H9 (cell line): ENCODE data around the gene GPR183. TPM values are rescaled to one million over a fixed set of nuclear protein-coding genes. Genes with fewer than 3 reads are reported as not detected.
A peak's percentile ranks its signal among the peaks of the same experiment; 100 is the strongest.

Source experiments
- DNase-seq: peaks from one replicate; pipeline ENCODE4 v3.0.0-alpha.2; 2017
- H2AFZ ChIP-seq: one replicate; pipeline ENCODE4 v1.6.1; 2013; ENCODE audit warnings: mild to moderate bottlenecking, low read length, control low read depth, moderate library complexity
- H2AK5ac ChIP-seq: 2 replicates; pipeline ENCODE4 v1.6.1; 2013; ENCODE audit warnings: low read length, control low read depth, mixed read lengths; ENCODE audit not compliant: insufficient read length
- H2BK120ac ChIP-seq: one replicate; pipeline ENCODE4 v1.6.1; 2013; ENCODE audit warnings: low read depth, mild to moderate bottlenecking, low read length, control low read depth, inconsistent platforms; ENCODE audit not compliant: poor library complexity, severe bottlenecking
- H2BK12ac ChIP-seq: 2 replicates; pipeline ENCODE4 v1.6.1; 2013; ENCODE audit warnings: low read length, control low read depth, mixed read lengths, low read depth; ENCODE audit not compliant: insufficient read length
- H2BK15ac ChIP-seq: 2 replicates; pipeline ENCODE4 v1.6.1; 2013; ENCODE audit warnings: low read depth, low read length, control low read depth
- H2BK20ac ChIP-seq: one replicate; pipeline ENCODE4 v1.6.1; 2013; ENCODE audit warnings: low read depth, mild to moderate bottlenecking, low read length, control low read depth, inconsistent platforms; ENCODE audit not compliant: poor library complexity, severe bottlenecking
- H2BK5ac ChIP-seq: 2 replicates; pipeline ENCODE4 v1.6.1; 2013; ENCODE audit warnings: low read length, control low read depth, mixed read lengths; ENCODE audit not compliant: insufficient read length
- H3K14ac ChIP-seq: 2 replicates; pipeline ENCODE4 v1.6.1; 2013; ENCODE audit warnings: low read length, control low read depth; ENCODE audit not compliant: insufficient read depth
- H3K18ac ChIP-seq: 2 replicates; pipeline ENCODE4 v1.6.1; 2013; ENCODE audit warnings: low read depth, mild to moderate bottlenecking, mixed read lengths, low read length, control low read depth; ENCODE audit not compliant: insufficient read length
- H3K23ac ChIP-seq: 2 replicates; pipeline ENCODE4 v1.6.1; 2013; ENCODE audit warnings: low read length, control low read depth, mixed read lengths, low read depth; ENCODE audit not compliant: insufficient read length
- H3K23me2 ChIP-seq: 2 replicates; pipeline ENCODE4 v1.6.1; 2013; ENCODE audit warnings: low read depth, mild to moderate bottlenecking, mixed read lengths, low read length, control low read depth; ENCODE audit not compliant: insufficient read length, poor library complexity, severe bottlenecking
- H3K27ac ChIP-seq: 2 replicates; pipeline ENCODE4 v1.5.1; 2013; ENCODE audit warnings: low read length, control low read depth, mixed read lengths, low read depth; ENCODE audit not compliant: insufficient read length
- H3K27me3 ChIP-seq: 2 replicates; pipeline ENCODE4 v1.6.1; 2013; ENCODE audit warnings: low read length, control low read depth, inconsistent platforms; ENCODE audit not compliant: insufficient read depth
- H3K4ac ChIP-seq: 2 replicates; pipeline ENCODE4 v1.6.1; 2013; ENCODE audit warnings: low read depth, mild to moderate bottlenecking, control low read depth, inconsistent platforms, low read length, moderate library complexity
- H3K4me1 ChIP-seq: 2 replicates; pipeline ENCODE4 v1.6.1; 2013; ENCODE audit warnings: low read length, control low read depth, inconsistent platforms; ENCODE audit not compliant: insufficient read depth
- H3K4me2 ChIP-seq: 2 replicates; pipeline ENCODE4 v1.6.1; 2013; ENCODE audit warnings: low read length, control low read depth, mixed read lengths; ENCODE audit not compliant: insufficient read length, insufficient read depth
- H3K56ac ChIP-seq: 2 replicates; pipeline ENCODE4 v1.6.1; 2013; ENCODE audit warnings: low read depth, mild to moderate bottlenecking, mixed read lengths, low read length, control low read depth; ENCODE audit not compliant: insufficient read length
- H3K79me1 ChIP-seq: 2 replicates; pipeline ENCODE4 v1.6.1; 2013; ENCODE audit warnings: low read depth, mild to moderate bottlenecking, moderate library complexity, low read length, control low read depth, inconsistent platforms; ENCODE audit not compliant: insufficient read depth, poor library complexity, severe bottlenecking
- H3K79me2 ChIP-seq: 2 replicates; pipeline ENCODE4 v1.6.1; 2013; ENCODE audit warnings: low read length, control low read depth, inconsistent platforms; ENCODE audit not compliant: insufficient read depth
- H3K9ac ChIP-seq: 2 replicates; pipeline ENCODE4 v1.6.1; 2013; ENCODE audit warnings: low read length, control low read depth, mixed read lengths; ENCODE audit not compliant: insufficient read length; ENCODE audit errors: extremely low read depth
- H3K9me3 ChIP-seq: one replicate; pipeline ENCODE4 v1.6.1; 2013; ENCODE audit warnings: low read depth, low read length, inconsistent platforms; ENCODE audit not compliant: control insufficient read depth
- H3T11ph ChIP-seq: one replicate; pipeline ENCODE4 v1.6.1; 2013; ENCODE audit warnings: mild to moderate bottlenecking, low read length, control low read depth, inconsistent platforms
- H4K20me1 ChIP-seq: one replicate; pipeline ENCODE4 v1.6.1; 2013; ENCODE audit not compliant: control insufficient read depth, insufficient read length, insufficient read depth
- H4K5ac ChIP-seq: 2 replicates; pipeline ENCODE4 v1.6.1; 2013; ENCODE audit warnings: low read depth, mild to moderate bottlenecking, mixed read lengths, low read length, control low read depth; ENCODE audit not compliant: insufficient read length
- H4K8ac ChIP-seq: replicated peaks from 2 replicates; pipeline ENCODE4 v1.6.1; 2013; ENCODE audit warnings: low read length, control low read depth, mixed read lengths, low read depth; ENCODE audit not compliant: insufficient read length
- H4K91ac ChIP-seq: 2 replicates; pipeline ENCODE4 v1.6.1; 2013; ENCODE audit warnings: low read depth, mild to moderate bottlenecking, moderate library complexity, mixed read lengths, low read length, control low read depth; ENCODE audit not compliant: insufficient read length
- H3K27ac Mint-ChIP-seq, 3 experiments: 2 replicates in 2 of 3; 3 replicates in 1 of 3; pipeline ENCODE4 v1.8.0; 2020 to 2021; ENCODE audit warnings: mixed read lengths in 3 of 3, mild to moderate bottlenecking in 1 of 3, moderate library complexity in 1 of 3
- H3K27me3 Mint-ChIP-seq: 2 replicates; pipeline ENCODE4 v1.8.0; 2021; ENCODE audit warnings: low read depth, mild to moderate bottlenecking, moderate library complexity, mixed read lengths
- H3K36me3 Mint-ChIP-seq, 3 experiments: 2 replicates in 2 of 3; 3 replicates in 1 of 3; pipeline ENCODE4 v1.8.0; 2020 to 2021; ENCODE audit warnings: low read depth in 3 of 3, mixed read lengths in 3 of 3; ENCODE audit not compliant: insufficient read depth in 1 of 3
- H3K4me1 Mint-ChIP-seq, 2 experiments: 2 replicates each; pipeline ENCODE4 v1.8.0; 2020; ENCODE audit warnings: mixed read lengths in 2 of 2
- H3K4me3 Mint-ChIP-seq, 2 experiments: 2 replicates in 1 of 2; 3 replicates in 1 of 2; pipeline ENCODE4 v1.8.0; 2020 to 2021; ENCODE audit warnings: mild to moderate bottlenecking in 2 of 2, mixed read lengths in 2 of 2, moderate library complexity in 1 of 2
- H3K9me3 Mint-ChIP-seq, 2 experiments: 2 replicates in 1 of 2; 3 replicates in 1 of 2; pipeline ENCODE4 v1.8.0; 2020; ENCODE audit warnings: mild to moderate bottlenecking in 2 of 2, mixed read lengths in 2 of 2, moderate library complexity in 1 of 2
- CTCF ChIP-seq: fragments of 200-600 bp; sonication (generic); conservative IDR thresholded peaks from 3 replicates; pipeline ENCODE4 v1.8.0; 2021; ENCODE audit warnings: antibody characterized with exemption, mild to moderate bottlenecking
- WGBS: extraction: QIAGEN DNeasy Blood & Tissue Kit; methylation state at CpG from one replicate; pipeline ENCODE4 v1.1.7; 2013; ENCODE audit warnings: missing lambda C conversion rate, low lambda C conversion rate, mixed read lengths; ENCODE audit not compliant: insufficient read length; ENCODE audit errors: extremely low coverage; 5-methylcytosine and 5-hydroxymethylcytosine counted together
- total RNA-seq: library from RNA; stranded (reverse); gene quantifications from 2 replicates; pipeline ENCODE4 v1.2.1, GENCODE V29; 2021

The GPR183 gene
- total RNA-seq, 1 experiment from 2014 or later: not detected

GRCh38 chr13:99288089-99288488 lies 19.1 kb downstream of the GPR183 start:
- H3K18ac ChIP-seq: no peak overlapping the region
- H3K27ac Mint-ChIP-seq: 0 out of 7 replicates have a peak overlapping the region, but pooled peaks of 1 of the 3 experiments have one; percentile 2

More at GRCh38 chr13:99288089-99288488, 19.1 kb downstream of the GPR183 start:
- no peaks in the 10 kb centered on the region for H3K79me2 ChIP-seq
- no peak overlapping the region for H2AK5ac ChIP-seq
- H2BK5ac ChIP-seq: no peak overlapping the region
- H3K27me3 ChIP-seq: no peaks in the 10 kb centered on the region
- WGBS: no CpG with 5 or more reads among the region's 2 CpGs
- Mint-ChIP-seq H3K27me3 (no peaks in the 10 kb centered on the region), H3K36me3 (peaks cover 0 to 2% (median 0%) of the 10 kb centered on the region in 3 experiments; a peak in 2 of 7 replicates), H3K9me3 (no peaks in the 10 kb centered on the region), H3K4me3 (no peak overlapping the region), H3K4me1 (peaks cover 0 to 5% of the 10 kb centered on the region in 2 experiments; a peak in 1 of 4 replicates)
- H2AFZ ChIP-seq: no peak overlapping the region
- no peak for TF ChIP-seq CTCF
- no peaks in the 10 kb centered on the region for H3K23me2 ChIP-seq
- H3K9me3 ChIP-seq: no peaks in the 10 kb centered on the region
- no peak overlapping the region for H3T11ph ChIP-seq
- no peak overlapping the region for H4K91ac ChIP-seq
- no peaks in the 10 kb centered on the region for H3K79me1 ChIP-seq
- no peak overlapping the region for H2BK15ac ChIP-seq
- H3K23ac ChIP-seq: no peak overlapping the region
- no peak overlapping the region for H4K5ac ChIP-seq
- H4K20me1 ChIP-seq: no peaks in the 10 kb centered on the region
- no peak overlapping the region for H2BK120ac ChIP-seq
- no peak overlapping the region for H3K4me2 ChIP-seq
- H3K4me1 ChIP-seq: no peaks in the 10 kb centered on the region
- no peak overlapping the region for H4K8ac ChIP-seq
- H3K9ac ChIP-seq: no peak overlapping the region
- no peak overlapping the region for H3K4ac ChIP-seq
- no peak overlapping the region for H3K14ac ChIP-seq
- H2BK20ac ChIP-seq: no peak overlapping the region
- no peak overlapping the region for H3K27ac ChIP-seq
- no peak overlapping the region for H2BK12ac ChIP-seq
- H3K56ac ChIP-seq: no peak overlapping the region
- DNase-seq: no peak
